ENCODE results near the gene CDC14A. TPM values are rescaled to one million over a fixed set of nuclear protein-coding genes. Genes with fewer than 3 reads are reported as not detected.

CDC14A gene
- polyA plus RNA-seq, 1 donor from 2014 or later, result 11.5 TPM

- Mint-ChIP-seq H3K27me3 (peaks cover 1% of the 10 kb centered on the region), H3K36me3 (no peaks in the 10 kb centered on the region), H3K4me3 (no peak overlapping the region), H3K27ac (no peak overlapping the region), H3K4me1 (peaks cover 2 to 5% (median 5%) of the 10 kb centered on the region in 3 donors), H3K9me3 (no peaks in the 10 kb centered on the region)
Measured at GRCh38 chr1:100347009-100347966, 5.0 kb upstream of the CDC14A start.

- Mint-ChIP-seq H3K9me3 (no peaks in the 10 kb centered on the region), H3K4me1 (peaks cover 5 to 9% (median 7%) of the 10 kb centered on the region in 3 donors), H3K36me3 (no peaks in the 10 kb centered on the region), H3K4me3 (peak overlapping the region in 2 of 4 donors; percentile 50), H3K27me3 (peaks cover 1% of the 10 kb centered on the region), H3K27ac (no peak overlapping the region)
Measured at GRCh38 chr1:100348549-100349144, 3.7 kb upstream of the CDC14A start.

GRCh38 chr1:100349246-100349645, 3.1 kb upstream of the CDC14A start:
- Mint-ChIP-seq H3K27me3 (peaks cover 1% of the 10 kb centered on the region), H3K36me3 (no peaks in the 10 kb centered on the region), H3K4me3 (peak overlapping the region in 3 of 4 donors; percentile 39 to 63 (median 50)), H3K27ac (no peak overlapping the region), H3K9me3 (no peaks in the 10 kb centered on the region), H3K4me1 (peaks cover 11 to 15% (median 13%) of the 10 kb centered on the region in 3 donors)

GRCh38 chr1:100350787-100351094, 1.6 kb upstream of the CDC14A start:
- Mint-ChIP-seq H3K36me3 (no peaks in the 10 kb centered on the region), H3K9me3 (no peaks in the 10 kb centered on the region), H3K27me3 (peaks cover 1% of the 10 kb centered on the region), H3K27ac (peak overlapping the region in 2 of 3 donors; percentile 95 to 99), H3K4me3 (peak overlapping the region; percentile 91 to 100 (median 99)), H3K4me1 (peaks cover 23 to 26% (median 25%) of the 10 kb centered on the region in 3 donors)

- peaks cover 26 to 31% (median 27%) of the 10 kb centered on the region in 3 donors for H3K4me1 Mint-ChIP-seq
- no peaks in the 10 kb centered on the region for H3K9me3 Mint-ChIP-seq
- peak overlapping the region; percentile 95 to 99 (median 98) for H3K27ac Mint-ChIP-seq
- H3K36me3 Mint-ChIP-seq, result no peaks in the 10 kb centered on the region
- H3K27me3 Mint-ChIP-seq, result no peaks in the 10 kb centered on the region
- peak overlapping the region; percentile 91 to 100 (median 99) for H3K4me3 Mint-ChIP-seq
Measured at GRCh38 chr1:100351095-100351887, 1.0 kb upstream of the CDC14A start.

- peaks cover 30 to 44% (median 35%) of the 10 kb centered on the region in 3 donors for H3K4me1 Mint-ChIP-seq
Measured at GRCh38 chr1:100353071-100353801, 930 bp downstream of the CDC14A start.

GRCh38 chr1:100353988-100354387, 1.7 kb downstream of the CDC14A start:
- H3K36me3 Mint-ChIP-seq, result peaks cover 2% of the 10 kb centered on the region
- peak overlapping the region; percentile 95 to 97 (median 96) for H3K27ac Mint-ChIP-seq
- H3K4me3 Mint-ChIP-seq, result peak overlapping the region; percentile 99 to 100 (median 100)
- no peaks in the 10 kb centered on the region for H3K27me3 Mint-ChIP-seq
- peaks cover 34 to 48% (median 38%) of the 10 kb centered on the region in 3 donors for H3K4me1 Mint-ChIP-seq
- no peaks in the 10 kb centered on the region for H3K9me3 Mint-ChIP-seq

More at GRCh38 chr1:100353071-100353801, 930 bp downstream of the CDC14A start:
- H3K27me3 Mint-ChIP-seq, result no peaks in the 10 kb centered on the region
- peak overlapping the region; percentile 99 to 100 (median 100) for H3K4me3 Mint-ChIP-seq
- peaks cover 2% of the 10 kb centered on the region for H3K36me3 Mint-ChIP-seq
- H3K27ac Mint-ChIP-seq, result peak overlapping the region; percentile 95 to 97 (median 96)
- no peaks in the 10 kb centered on the region for H3K9me3 Mint-ChIP-seq

- H3K4me3 Mint-ChIP-seq, result peak overlapping the region; percentile 68 to 100 (median 99)
Measured at GRCh38 chr1:100354971-100355394, 2.7 kb downstream of the CDC14A start.

GRCh38 chr1:100358210-100358609, 5.9 kb downstream of the CDC14A start:
- H3K27me3 Mint-ChIP-seq, result no peaks in the 10 kb centered on the region
- H3K36me3 Mint-ChIP-seq, result peaks cover 9% of the 10 kb centered on the region
- peak overlapping the region in 2 of 4 donors; percentile 19 to 38 for H3K4me3 Mint-ChIP-seq
- H3K9me3 Mint-ChIP-seq, result peaks cover 0 to 2% (median 0%) of the 10 kb centered on the region in 3 donors
- peaks cover 41 to 69% (median 45%) of the 10 kb centered on the region in 3 donors for H3K4me1 Mint-ChIP-seq
- peak overlapping the region in 1 of 3 donors; percentile 13 for H3K27ac Mint-ChIP-seq

More at GRCh38 chr1:100354971-100355394, 2.7 kb downstream of the CDC14A start:
- Mint-ChIP-seq H3K27ac (peak overlapping the region in 2 of 3 donors; percentile 6 to 68), H3K9me3 (no peaks in the 10 kb centered on the region), H3K4me1 (peaks cover 39 to 56% (median 40%) of the 10 kb centered on the region in 3 donors), H3K27me3 (no peaks in the 10 kb centered on the region), H3K36me3 (peaks cover 2% of the 10 kb centered on the region)

- H3K36me3 Mint-ChIP-seq, result peaks cover 9% of the 10 kb centered on the region
- H3K27me3 Mint-ChIP-seq, result no peaks in the 10 kb centered on the region
- peaks cover 34 to 61% (median 36%) of the 10 kb centered on the region in 3 donors for H3K4me1 Mint-ChIP-seq
- no peak overlapping the region for H3K27ac Mint-ChIP-seq
- H3K9me3 Mint-ChIP-seq, result peaks cover 0 to 2% (median 0%) of the 10 kb centered on the region in 3 donors
- peak overlapping the region in 1 of 4 donors; percentile 30 for H3K4me3 Mint-ChIP-seq
Measured at GRCh38 chr1:100359139-100359538, 6.8 kb downstream of the CDC14A start.

- Mint-ChIP-seq H3K27ac (no peak overlapping the region), H3K4me1 (peaks cover 34 to 58% (median 35%) of the 10 kb centered on the region in 3 donors), H3K9me3 (peaks cover 0 to 2% (median 0%) of the 10 kb centered on the region in 3 donors), H3K4me3 (no peak overlapping the region), H3K36me3 (peaks cover 14% of the 10 kb centered on the region), H3K27me3 (no peaks in the 10 kb centered on the region)
Measured at GRCh38 chr1:100360790-100361510, 8.6 kb downstream of the CDC14A start.

GRCh38 chr1:100361511-100362089, 9.3 kb downstream of the CDC14A start:
- H3K36me3 Mint-ChIP-seq, result peaks cover 14% of the 10 kb centered on the region
- no peak overlapping the region for H3K4me3 Mint-ChIP-seq
- H3K27ac Mint-ChIP-seq, result peak overlapping the region in 1 of 3 donors; percentile 74

More at GRCh38 chr1:100361511-100362089, 9.3 kb downstream of the CDC14A start:
- H3K4me1 Mint-ChIP-seq, result peaks cover 37 to 55% (median 37%) of the 10 kb centered on the region in 3 donors
- H3K9me3 Mint-ChIP-seq, result peaks cover 0 to 2% (median 0%) of the 10 kb centered on the region in 3 donors
- no peaks in the 10 kb centered on the region for H3K27me3 Mint-ChIP-seq

Data from IgD-negative memory B cell (primary cell).